DOHH2 (cell line): ENCODE results near the gene CNTN2.
A peak's percentile ranks its signal among the peaks of the same experiment; 100 is the strongest.

Source experiments
- H3F3A ChIP-seq: fragments of 200-600 bp; sonication (generic), shearing (Covaris generic); 2 replicates; pipeline ENCODE4 v1.6.0; 2016; ENCODE audit warnings: antibody characterized with exemption, mild to moderate bottlenecking; ENCODE audit not compliant: control insufficient read depth, insufficient read depth
- H3K27ac ChIP-seq: fragments of 200-600 bp; sonication (generic); 2 replicates; pipeline ENCODE4 v1.5.1; 2014; ENCODE audit warnings: low read depth, mild to moderate bottlenecking, low read length, moderate library complexity
- H3K27me3 ChIP-seq: fragments of 200-600 bp; sonication (generic); 2 replicates; pipeline ENCODE4 v1.6.1; 2014; ENCODE audit warnings: mild to moderate bottlenecking, low read length, mixed read lengths; ENCODE audit not compliant: control insufficient read depth
- H3K36me3 ChIP-seq: fragments of 200-600 bp; sonication (generic); 2 replicates; pipeline ENCODE4 v1.6.1; 2014; ENCODE audit warnings: mild to moderate bottlenecking, low read length, moderate library complexity, mixed read lengths; ENCODE audit not compliant: control insufficient read depth
- H3K4me1 ChIP-seq: fragments of 200-600 bp; sonication (generic); 2 replicates; pipeline ENCODE4 v1.6.1; 2014; ENCODE audit warnings: mild to moderate bottlenecking, low read length, mixed read lengths; ENCODE audit not compliant: control insufficient read depth
- H3K4me2 ChIP-seq: fragments of 200-600 bp; sonication (generic); 2 replicates; pipeline ENCODE4 v1.6.0; 2014; ENCODE audit warnings: mild to moderate bottlenecking, low read length, moderate library complexity
- H3K4me3 ChIP-seq: fragments of 200-600 bp; sonication (generic); 2 replicates; pipeline ENCODE4 v1.5.1; 2014; ENCODE audit warnings: mild to moderate bottlenecking, low read length, mixed read lengths
- H3K79me2 ChIP-seq: fragments of 200-600 bp; sonication (generic); 2 replicates; pipeline ENCODE4 v1.6.1; 2014; ENCODE audit warnings: mild to moderate bottlenecking, low read length, mixed read lengths; ENCODE audit not compliant: control insufficient read depth
- H3K9me2 ChIP-seq: fragments of 200-600 bp; sonication (generic); replicated peaks from 2 replicates; pipeline ENCODE4 v1.6.1; 2014; ENCODE audit warnings: mild to moderate bottlenecking, low read length, mixed read lengths; ENCODE audit not compliant: control insufficient read depth
- H3K9me3 ChIP-seq: fragments of 200-600 bp; sonication (generic); 2 replicates; pipeline ENCODE4 v1.6.1; 2014; ENCODE audit warnings: antibody characterized with exemption, low read length, mixed read lengths; ENCODE audit not compliant: control insufficient read depth, insufficient read depth
- H4K20me1 ChIP-seq: fragments of 200-600 bp; sonication (generic); 2 replicates; pipeline ENCODE4 v1.6.0; 2014; ENCODE audit warnings: low read depth, mild to moderate bottlenecking, antibody characterized with exemption, low read length, moderate library complexity; ENCODE audit not compliant: control insufficient read depth, insufficient read depth
- EZH2phosphoT487 ChIP-seq: fragments of 200-600 bp; sonication (generic); IDR thresholded peaks from 2 replicates; pipeline ENCODE4 v1.6.1; 2017; ENCODE audit warnings: borderline replicate concordance, mild to moderate bottlenecking, antibody characterized with exemption, low read length, moderate library complexity, mixed read lengths
- TF ChIP-seq, protein P1 (sequence below): fragments of 200-600 bp; sonication (generic); IDR thresholded peaks from one replicate; pipeline ENCODE4 v1.5.1; 2014; ENCODE audit warnings: antibody characterized with exemption, mild to moderate bottlenecking, low read depth, low read length; ENCODE audit not compliant: poor library complexity, severe bottlenecking

Gene CNTN2

DNA sequence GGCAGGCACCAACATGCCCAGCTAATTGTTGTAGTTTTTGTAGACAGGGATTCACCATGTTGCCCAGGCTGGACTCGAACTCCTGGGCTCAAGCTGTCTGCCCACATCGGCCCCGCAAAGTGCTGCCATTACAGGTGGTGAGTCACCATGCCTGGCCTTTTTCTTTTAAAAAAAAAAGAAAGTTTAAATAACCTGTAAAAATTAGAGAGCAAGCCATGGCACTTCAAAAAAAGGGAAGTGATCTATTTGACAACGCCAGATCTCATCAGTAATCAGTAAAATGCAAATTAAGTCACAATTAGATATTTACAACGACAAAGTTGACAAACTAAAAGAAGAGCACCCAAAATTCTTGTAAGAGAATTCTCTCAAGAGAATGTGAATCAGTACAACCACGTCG lies 81.7 kb downstream of the CNTN2 start:
- Histone ChIP-seq H3K79me2 (peaks cover 21% of the 10 kb centered on the region), H3K4me1 (peaks cover 41% of the 10 kb centered on the region), H3K4me2 (peak overlapping the region; percentile 35), H3K9me2 (no peaks in the 10 kb centered on the region), H3F3A (no peaks in the 10 kb centered on the region), H3K36me3 (peaks cover 5% of the 10 kb centered on the region), H3K27me3 (no peaks in the 10 kb centered on the region), H3K27ac (peak overlapping the region; percentile 34), H3K9me3 (no peaks in the 10 kb centered on the region), H3K4me3 (peak overlapping the region; percentile 39), H4K20me1 (no peaks in the 10 kb centered on the region; the same call in 1 of the 2 replicates)
- no peak for TF ChIP-seq EZH2phosphoT487
- TF ChIP-seq, protein P1, sequence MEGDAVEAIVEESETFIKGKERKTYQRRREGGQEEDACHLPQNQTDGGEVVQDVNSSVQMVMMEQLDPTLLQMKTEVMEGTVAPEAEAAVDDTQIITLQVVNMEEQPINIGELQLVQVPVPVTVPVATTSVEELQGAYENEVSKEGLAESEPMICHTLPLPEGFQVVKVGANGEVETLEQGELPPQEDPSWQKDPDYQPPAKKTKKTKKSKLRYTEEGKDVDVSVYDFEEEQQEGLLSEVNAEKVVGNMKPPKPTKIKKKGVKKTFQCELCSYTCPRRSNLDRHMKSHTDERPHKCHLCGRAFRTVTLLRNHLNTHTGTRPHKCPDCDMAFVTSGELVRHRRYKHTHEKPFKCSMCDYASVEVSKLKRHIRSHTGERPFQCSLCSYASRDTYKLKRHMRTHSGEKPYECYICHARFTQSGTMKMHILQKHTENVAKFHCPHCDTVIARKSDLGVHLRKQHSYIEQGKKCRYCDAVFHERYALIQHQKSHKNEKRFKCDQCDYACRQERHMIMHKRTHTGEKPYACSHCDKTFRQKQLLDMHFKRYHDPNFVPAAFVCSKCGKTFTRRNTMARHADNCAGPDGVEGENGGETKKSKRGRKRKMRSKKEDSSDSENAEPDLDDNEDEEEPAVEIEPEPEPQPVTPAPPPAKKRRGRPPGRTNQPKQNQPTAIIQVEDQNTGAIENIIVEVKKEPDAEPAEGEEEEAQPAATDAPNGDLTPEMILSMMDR, result no peak

DNA sequence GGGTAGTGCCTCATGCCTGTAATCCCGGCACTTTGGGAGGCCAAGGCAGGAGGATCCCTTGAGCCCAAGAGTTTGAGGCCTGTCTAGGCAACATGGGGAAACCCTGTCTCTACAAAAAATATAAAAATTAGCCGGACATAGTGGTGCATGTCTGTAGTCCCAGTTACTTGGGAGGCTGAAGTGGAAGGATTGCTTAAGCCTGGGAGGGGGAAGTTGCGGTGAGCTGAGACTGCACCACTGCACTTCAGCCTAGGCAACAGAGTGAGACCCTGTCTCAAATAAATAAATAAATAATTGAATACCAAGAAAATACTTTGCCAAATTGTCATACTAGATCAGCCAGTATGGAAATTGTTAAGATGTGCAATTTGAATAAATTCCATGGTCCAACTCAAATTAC lies 84.6 kb downstream of the CNTN2 start:
- H4K20me1 ChIP-seq, result no peaks in the 10 kb centered on the region
- no peaks in the 10 kb centered on the region for H3F3A ChIP-seq
- TF ChIP-seq EZH2phosphoT487, result no peak
- TF ChIP-seq, protein P1, result no peak
- no peaks in the 10 kb centered on the region for H3K9me3 ChIP-seq
- no peaks in the 10 kb centered on the region for H3K9me2 ChIP-seq
- no peak overlapping the region for H3K27ac ChIP-seq
- H3K27me3 ChIP-seq, result no peaks in the 10 kb centered on the region
- no peaks in the 10 kb centered on the region for H3K79me2 ChIP-seq
- H3K4me3 ChIP-seq, result no peak overlapping the region
- no peak overlapping the region for H3K4me2 ChIP-seq
- no peaks in the 10 kb centered on the region for H3K36me3 ChIP-seq
- peaks cover 26% of the 10 kb centered on the region for H3K4me1 ChIP-seq
